HS-27A (cell line): ENCODE data around the gene PACS1.
"Not testable (repeated sequence)": the region's sequence is repeated elsewhere in the genome, so short reads cannot be mapped to it uniquely, and the experiment has no call there.

Experiments
- DNase-seq: peaks from one replicate; pipeline ENCODE4 v3.0.0-alpha.2; 2012; ENCODE audit warnings: low read depth, missing footprints

Gene PACS1

DNA sequence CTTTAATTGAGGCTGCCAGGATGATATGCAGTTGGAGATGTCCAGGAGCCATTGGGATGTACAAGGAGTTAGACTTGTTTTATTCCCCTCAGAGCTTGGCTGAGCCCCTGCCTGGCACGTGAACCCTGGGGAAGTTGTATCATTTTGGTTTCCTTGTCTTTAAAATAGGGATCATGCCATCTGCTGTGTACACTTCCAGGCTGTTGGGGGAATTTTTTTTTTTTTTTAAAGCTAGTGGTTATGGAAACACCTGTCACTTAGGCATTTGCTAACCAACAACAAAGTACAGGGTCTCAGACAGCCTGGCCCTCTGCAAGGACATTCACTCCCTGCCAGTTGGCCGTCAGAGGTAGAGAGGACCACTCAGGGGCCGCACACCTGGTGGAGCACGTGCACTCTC lies 189.9 kb downstream of the PACS1 start:
- DNase-seq = no peak

DNA sequence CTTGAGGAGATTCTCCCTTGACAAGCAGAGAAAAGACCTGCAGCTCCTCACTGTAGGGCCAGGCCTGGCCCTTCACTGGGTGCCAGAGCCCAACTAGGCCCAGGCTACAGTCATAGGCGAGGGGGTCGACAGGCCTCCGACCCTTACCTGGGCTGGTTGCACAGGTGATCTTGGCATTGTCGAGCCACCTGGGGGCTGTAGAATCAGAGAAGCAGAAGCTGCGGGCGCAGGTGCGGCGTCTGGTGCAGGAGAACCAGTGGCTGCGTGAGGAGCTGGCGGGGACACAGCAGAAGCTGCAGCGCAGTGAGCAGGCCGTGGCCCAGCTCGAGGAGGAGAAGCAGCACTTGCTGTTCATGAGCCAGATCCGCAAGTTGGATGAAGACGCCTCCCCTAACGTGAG lies 191.5 kb downstream of the PACS1 start:
- DNase-seq = no peak

DNA sequence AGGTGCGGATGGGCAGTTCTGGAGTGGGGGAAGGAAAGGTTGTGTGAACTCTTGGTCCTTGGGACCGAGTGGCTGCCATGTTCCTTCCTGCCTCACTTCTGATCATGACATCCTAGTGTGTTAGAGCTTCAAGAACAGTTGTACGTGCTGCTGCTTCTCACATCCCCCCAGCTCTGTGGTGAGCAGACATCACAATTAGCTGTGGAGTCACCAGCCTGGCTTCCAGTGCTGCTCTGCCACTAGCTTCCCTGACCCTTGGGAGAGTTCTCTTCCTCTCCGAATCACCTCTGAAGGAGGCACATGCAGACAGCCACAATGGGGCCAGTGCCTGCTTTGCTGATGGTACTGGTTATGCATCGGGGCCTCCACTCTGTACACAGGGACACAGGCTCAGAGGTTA lies 192.1 kb downstream of the PACS1 start:
- DNase-seq = no peak

DNA sequence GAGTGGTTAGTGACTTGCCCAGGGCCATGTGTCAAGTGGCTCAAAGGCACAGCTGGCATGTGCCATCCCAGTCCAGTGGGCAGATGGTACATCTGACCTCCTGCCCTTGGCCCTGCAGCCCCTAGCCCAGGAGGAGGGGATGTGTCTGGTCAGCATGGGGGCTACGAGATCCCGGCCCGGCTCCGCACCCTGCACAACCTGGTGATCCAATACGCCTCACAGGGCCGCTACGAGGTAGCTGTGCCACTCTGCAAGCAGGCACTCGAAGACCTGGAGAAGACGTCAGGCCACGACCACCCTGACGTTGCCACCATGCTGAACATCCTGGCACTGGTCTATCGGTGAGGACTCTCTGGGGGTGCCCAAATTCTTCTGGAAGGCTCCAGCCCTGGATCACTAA lies 192.6 kb downstream of the PACS1 start:
- DNase-seq = no peak

DNA sequence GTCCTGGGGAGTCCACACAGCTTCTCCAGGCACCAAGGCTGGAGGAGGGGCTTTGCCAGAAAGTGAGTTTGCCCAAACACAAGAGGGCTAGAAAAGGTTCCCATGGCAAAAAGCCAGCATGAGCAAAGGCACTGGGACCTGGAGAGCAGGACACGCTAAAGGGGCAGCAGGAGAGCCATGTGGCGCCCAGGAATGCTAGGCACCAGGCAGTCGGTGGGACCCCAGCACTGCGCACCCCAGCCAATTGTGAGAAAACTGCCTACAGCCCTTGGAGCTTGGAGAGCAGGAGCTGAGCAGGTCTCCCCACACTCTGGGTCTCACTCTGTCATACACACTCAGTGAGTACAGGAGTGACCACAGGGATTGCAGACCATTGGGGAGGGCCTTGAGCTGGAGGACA lies 193.2 kb downstream of the PACS1 start:
- DNase-seq = no peak

DNA sequence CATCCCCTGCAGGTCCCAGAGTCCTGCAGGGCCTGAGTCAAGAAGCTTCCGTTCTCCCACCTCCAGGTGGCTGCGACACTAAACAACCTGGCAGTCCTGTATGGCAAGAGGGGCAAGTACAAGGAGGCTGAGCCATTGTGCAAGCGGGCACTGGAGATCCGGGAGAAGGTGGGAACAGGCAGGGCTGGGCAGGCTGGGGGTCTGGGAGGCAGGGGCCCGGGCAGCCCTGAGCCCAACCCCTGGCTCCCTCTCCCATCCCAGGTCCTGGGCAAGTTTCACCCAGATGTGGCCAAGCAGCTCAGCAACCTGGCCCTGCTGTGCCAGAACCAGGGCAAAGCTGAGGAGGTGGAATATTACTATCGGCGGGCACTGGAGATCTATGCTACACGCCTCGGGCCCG lies 193.7 kb downstream of the PACS1 start:
- no peak for DNase-seq

DNA sequence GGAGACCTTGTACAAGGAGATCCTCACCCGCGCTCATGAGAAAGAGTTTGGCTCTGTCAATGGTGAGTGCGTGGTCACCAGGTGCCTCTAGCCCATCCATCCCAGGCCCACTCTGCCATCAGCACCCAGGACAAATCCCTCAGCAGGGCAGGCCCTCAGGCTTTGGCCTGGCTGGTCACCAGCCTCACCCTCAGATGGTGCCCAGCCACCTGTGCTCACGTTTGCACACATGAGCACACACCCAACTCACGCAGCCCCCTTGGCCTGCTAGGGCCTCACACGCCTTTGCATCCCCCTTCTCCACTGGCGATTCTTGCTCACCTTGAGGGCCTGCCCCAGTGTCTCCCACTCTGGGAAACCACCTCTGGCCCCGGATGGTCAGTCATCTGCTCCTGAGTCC lies 194.3 kb downstream of the PACS1 start:
- no peak for DNase-seq

DNA sequence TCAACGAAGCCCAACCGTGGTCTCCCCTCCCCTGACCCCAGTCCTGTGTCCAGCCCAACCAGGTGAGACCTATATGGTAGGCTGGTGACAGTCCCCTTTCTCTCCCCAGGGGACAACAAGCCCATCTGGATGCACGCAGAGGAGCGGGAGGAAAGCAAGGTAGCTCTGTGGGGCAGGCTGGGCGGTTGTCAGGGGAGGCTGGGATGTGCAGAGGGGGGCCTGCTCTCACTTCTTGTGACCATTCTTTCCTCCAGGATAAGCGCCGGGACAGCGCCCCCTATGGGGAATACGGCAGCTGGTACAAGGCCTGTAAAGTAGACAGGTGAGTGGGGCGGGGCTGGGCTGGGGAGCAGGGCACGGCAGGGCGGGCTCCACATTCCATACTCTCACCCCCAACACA lies 194.8 kb downstream of the PACS1 start:
- no peak for DNase-seq

DNA sequence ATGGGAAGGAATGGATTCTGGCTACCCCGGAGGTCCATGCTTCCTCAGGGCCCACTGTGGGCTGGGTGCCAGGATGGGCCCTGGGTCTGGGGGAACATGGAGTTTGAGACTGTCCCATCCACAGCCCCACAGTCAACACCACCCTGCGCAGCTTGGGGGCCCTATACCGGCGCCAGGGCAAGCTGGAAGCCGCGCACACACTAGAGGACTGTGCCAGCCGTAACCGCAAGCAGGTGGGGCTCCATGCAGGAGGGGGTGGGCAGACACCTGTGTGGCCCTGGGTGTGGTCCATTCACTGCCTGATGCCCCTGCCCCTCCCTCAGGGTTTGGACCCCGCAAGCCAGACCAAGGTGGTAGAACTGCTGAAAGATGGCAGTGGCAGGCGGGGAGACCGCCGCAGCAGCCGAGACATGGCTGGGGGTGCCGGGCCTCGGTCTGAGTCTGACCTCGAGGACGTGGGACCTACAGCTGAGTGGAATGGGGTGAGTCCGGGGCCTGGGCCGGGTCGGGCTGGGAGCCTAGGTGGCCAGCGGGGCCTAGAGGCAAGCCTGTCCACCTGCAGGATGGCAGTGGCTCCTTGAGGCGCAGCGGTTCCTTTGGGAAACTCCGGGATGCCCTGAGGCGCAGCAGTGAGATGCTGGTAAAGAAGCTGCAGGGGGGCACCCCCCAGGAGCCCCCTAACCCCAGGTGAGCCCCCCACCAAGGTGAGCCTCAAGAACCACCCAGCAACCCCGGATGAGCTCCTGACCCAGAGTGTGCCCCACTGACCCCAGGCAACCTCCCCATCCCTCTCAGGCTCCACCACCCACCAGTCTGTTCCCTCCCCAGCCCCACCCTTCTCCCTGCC lies 195.7 kb downstream of the PACS1 start:
- DNase-seq = no peak

DNA sequence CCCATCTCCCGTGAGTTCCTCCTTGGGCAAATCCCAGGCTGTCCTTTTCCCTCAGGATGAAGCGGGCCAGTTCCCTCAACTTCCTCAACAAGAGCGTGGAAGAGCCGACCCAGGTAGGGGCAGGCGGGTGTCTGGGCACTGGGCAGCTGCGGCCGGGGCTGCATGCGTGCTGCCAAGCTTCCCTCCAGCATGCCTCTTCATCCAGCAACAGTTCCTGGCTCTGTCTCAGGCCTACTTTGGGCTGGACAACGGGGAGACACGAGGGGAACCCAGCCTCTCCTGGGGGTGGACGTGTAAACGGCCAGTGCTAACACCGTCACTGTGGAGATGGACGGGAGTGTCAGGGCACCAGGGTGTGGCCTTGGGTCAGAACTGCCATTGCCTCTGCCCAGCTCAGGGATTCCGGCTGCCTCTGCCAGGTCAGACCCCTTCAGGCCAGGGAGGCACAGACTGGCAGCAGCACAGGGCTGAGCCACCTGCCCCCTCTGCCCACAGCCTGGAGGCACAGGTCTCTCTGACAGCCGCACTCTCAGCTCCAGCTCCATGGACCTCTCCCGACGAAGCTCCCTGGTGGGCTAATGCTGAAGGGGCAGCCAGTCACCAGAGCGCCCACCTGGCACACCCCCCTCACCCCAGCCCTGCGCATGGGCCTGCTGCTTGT lies 196.4 kb downstream of the PACS1 start:
- no peak for DNase-seq

DNA sequence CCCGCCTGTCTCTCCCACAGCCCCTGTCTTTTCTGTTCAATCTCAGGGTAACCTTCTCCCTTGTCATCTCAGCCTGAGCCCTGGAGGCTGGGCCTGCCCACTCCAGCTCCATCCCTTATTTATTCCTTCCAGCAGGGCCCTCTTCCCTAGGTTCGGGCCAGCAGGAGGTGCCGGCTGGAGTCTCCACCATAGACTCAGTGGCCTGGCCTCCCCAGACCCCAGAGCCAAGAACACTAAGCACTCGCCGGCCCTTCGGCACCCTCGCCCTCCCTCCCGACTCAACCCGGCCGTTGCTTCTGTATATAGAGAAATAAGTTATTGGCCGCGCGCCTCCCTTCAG lies 196.9 kb downstream of the PACS1 start:
- no peak for DNase-seq

DNA sequence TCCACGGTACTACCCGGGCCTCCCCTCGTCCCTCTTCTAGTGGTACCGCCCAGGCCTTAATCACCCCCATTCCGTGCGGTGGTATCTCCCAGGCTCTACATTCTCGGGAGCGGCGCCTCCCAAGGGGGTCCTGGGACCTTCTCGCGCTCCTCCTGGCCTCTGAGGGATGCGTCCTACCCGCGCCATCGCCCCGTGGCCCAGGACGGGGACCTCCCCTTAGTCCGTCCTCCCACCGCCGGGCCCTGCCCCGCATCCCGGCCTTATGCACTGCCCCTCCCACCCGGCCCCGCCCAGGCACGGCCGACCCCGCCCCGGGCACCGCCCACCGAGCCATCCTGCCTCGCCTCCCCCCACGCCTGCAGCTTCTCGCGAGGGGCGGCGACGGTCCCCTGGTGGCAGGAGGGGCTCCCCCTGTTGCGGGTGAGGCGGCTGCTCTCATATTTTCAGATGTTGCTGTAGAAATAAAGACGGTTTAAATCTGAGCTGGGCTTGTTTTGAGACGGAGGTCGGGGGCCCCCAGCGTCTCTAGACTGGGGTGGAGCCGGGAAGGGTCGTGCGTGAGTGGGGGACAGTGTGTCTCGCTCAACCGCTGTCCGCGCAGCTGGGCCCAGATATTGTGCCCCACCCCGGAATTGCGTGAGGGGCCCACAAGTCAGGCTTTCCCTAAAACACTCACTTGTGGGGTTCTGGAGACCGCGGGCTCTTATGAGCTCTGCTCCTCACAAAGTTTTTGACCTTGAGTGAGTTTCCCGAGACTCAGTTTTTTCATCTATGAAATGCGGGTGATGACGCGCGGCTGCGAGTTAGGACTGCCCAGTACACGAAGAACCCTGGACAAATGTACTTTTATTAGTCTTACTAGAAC lies 197.5 kb downstream of the PACS1 start:
- DNase-seq = peak; percentile 47

DNA sequence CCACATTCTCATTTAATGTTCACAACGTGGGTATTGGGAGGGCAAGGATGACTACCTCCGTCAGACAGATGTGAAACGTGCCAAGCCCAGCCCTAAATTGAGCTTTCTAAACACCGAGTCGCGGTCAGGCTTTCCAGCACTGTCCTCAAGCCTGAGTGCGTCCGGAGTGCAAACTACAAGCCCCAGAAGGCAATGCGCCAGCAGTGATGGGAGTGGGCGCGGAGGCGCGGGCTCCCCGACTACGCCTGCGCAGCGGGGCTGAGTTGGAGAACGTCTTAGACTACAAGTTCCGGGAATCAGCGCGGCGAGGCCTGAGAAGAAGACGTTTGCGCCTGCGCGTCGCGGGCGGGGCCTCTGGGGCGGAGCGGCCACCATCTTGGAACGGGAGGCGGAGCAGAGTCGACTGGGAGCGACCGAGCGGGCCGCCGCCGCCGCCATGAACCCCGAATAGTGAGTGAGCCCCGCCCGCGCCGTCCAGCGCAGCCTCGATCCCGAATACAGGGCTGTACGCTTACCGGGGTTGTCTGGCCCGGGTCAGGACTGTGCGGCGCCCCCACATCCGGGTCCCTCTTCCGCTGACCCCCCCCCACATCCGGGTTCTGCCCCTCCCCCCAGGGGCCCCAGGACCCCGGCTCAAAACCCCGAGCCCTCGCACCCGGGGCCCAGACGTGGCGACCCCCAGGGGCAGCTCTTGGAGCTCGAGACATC lies 198.3 kb downstream of the PACS1 start, which contains the start of gene RAB1B:
RAB1B (plus strand) TSS at position 396 of the 708 bp plus-strand sequence; CDS start at position 437, 41 bp downstream.
- peak; percentile 99 for DNase-seq

DNA sequence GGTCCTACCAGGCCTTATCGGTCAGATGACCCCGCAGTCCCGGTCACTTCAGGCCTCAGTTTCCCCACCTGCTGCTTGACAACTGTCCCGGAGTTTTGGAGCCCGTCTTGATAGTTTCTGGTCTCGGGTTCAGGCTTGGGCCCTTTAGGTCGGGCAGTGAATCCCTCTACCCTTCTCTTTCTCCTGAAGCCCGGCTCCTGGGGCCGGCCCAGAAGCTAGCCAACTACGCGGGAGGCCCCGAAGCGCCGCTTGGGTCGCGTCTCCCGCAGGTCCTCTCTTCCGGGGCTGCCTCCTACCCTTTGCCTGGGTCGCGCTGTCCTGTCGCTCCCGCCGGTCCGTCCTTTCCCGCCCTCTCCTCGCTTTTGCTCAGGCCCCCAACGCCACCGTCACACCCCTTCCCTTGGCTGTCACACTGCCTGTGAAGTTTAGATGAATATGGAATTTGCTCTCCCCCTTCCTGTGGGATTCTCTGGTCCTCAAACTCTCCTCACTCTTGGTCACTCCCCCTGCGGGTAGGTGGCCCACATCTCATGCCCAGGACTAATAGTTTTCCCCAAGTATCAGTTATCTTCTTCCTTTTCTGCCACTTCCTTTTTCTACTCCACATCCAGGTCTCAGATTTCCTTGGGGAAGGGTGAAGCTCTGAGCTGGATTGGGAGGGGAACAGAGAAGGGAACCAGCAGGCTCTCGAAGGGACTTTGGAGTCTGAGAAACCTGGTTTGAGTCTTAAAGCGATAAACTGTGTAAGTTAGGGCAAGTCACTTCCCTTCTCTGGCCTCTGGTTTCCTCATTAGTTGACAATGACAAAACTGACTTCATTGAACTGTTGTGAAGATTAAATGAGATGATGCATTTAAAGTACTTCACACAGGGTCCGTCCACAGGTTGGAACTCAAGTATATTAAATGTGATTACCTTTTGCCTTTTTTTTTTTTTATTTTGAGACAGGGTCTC lies 199.2 kb downstream of the PACS1 start:
- DNase-seq = peak; percentile 51

DNA sequence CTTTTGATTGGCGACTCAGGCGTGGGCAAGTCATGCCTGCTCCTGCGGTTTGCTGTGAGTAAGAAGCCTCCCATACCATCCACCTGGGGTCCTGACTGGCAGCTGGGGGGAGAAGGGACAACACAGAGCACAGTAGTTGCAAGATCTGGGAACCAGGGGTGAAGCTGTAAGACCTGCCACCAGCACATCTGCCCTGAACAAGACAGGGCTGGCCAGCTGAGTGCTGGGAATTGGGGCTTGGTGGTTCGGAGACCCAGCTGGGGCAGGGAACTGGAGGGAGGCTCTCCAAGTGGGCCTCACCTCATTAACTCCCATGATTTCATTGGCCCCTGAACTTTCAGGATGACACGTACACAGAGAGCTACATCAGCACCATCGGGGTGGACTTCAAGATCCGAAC lies 201.7 kb downstream of the PACS1 start:
- no peak for DNase-seq

DNA sequence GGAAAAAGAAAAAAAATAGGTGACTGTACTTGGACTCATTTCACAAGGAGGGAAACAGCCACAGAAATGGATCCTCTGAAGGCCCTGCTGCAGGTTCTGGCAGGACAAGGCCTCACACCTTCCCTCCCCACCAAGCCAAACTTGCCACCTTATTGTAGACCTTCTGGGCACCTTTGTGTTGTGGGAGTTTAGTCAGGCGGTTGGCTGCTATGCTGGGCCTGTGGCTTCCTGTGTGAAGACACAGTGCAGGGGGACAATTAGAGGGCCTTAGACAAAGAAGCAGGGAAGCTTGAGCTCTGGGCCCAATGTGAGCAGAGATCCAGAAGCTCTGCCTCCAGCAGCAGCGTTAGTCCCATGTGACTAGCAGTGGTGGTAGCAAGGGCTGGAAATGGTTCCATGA lies 202.5 kb downstream of the PACS1 start:
- no peak for DNase-seq

DNA sequence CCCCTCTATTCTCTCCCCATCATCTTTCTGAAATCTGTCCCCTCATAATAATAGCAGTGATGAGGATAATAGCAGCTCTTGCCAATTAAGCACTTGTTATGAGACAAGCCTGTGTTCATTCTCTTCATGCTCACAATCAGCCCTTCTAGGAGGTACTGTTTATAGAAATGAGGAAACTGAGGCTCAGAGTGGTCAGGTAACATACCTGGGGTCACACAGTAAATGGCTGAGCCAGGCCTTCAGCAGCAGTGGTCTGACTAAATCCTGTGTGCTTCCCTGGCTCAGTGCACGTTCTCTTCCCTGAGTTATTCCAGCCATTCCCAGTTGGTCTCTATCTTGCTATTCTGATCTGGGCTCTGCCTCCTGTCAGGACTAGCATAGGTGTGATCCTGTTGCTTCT lies 204.1 kb downstream of the PACS1 start:
- no peak for DNase-seq

DNA sequence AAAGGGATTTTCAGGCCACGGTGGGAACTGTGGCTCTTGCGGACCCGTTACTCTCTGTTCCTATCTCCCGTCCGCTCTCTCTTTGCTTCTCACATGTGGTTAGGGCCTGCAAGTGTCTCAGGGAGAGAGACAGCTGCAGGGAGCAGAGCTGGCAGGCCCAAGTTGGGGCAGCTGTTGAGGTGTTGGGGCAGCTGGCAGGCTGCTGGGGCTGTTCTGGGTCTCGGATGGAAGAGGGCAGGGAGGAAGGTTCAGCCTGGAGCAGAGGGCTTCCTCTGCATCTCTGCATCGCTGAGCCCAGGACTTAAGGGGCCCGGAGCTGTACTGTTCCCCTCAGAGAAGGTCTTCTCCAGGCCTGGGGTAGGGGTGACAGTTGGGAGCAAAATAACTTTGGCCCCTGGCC lies 205.3 kb downstream of the PACS1 start:
- DNase-seq = no peak

DNA sequence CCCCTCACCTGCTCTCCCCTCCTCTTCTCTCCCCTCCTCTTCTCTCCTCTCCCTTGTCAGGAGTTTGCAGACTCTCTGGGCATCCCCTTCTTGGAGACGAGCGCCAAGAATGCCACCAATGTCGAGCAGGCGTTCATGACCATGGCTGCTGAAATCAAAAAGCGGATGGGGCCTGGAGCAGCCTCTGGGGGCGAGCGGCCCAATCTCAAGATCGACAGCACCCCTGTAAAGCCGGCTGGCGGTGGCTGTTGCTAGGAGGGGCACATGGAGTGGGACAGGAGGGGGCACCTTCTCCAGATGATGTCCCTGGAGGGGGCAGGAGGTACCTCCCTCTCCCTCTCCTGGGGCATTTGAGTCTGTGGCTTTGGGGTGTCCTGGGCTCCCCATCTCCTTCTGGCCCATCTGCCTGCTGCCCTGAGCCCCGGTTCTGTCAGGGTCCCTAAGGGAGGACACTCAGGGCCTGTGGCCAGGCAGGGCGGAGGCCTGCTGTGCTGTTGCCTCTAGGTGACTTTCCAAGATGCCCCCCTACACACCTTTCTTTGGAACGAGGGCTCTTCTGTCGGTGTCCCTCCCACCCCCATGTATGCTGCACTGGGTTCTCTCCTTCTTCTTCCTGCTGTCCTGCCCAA lies 206.0 kb downstream of the PACS1 start:
- no peak for DNase-seq

DNA sequence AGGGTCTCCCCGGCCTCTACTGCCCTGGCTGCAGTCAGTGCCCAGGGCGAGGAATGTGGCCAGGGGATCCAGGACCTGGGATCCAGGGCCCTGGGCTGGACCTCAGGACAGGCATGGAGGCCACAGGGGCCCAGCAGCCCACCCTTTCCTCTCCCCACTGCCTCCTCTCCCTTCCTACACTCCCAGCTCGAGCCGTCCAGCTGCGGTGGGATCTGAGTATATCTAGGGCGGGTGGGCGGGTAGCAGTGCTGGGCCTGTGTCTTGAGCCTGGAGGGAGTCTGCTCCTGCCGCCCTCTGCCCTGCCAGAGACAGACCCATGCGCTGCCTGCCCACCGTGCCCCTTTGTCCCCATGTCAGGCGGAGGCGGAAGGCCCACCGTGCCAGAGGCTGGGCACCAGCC lies 206.5 kb downstream of the PACS1 start:
- DNase-seq = not testable (repeated sequence)
